ENCODE measurements around the gene NCAPD2.
"Not testable (repeated sequence)": the region's sequence is repeated elsewhere in the genome, so short reads cannot be mapped to it uniquely, and the experiment has no call there.

The NCAPD2 gene

DNA sequence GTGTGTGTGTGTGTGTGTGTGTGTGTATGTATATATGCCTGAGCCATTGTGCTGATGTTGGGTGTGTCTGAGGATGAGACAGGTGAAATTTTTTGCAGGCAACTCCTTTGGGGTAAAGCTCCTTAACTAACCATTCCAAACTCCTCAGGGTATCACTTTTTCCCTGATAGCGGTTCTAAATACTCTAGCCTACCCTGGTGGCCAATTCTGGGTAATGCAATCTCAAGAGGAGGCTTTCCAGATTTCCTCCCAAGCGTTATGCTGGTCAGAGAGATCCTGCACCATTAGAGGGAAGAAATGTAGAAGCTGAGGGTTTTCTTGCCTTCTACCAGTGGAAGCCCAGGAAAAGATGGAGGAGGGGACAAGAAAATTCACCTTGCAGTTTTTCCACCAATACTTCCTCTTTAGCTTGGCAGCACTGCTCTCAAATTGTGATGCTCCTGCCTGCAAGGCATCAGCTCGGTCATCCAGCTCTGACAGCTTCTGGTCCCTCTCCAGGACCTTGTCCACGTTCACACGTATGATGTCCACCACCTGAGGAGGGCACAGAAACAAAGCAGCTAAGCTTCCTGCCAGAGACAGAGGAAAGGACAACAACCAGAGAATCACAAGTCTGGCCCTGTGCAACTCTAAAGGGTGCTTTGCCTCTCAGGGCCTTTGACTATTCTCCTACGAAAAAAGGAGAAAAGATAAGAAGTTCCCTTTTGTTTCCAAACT, 28.3 kb upstream of the NCAPD2 start:
- DNase-seq (ENCODE audit: low spot score) = no peak

DNA sequence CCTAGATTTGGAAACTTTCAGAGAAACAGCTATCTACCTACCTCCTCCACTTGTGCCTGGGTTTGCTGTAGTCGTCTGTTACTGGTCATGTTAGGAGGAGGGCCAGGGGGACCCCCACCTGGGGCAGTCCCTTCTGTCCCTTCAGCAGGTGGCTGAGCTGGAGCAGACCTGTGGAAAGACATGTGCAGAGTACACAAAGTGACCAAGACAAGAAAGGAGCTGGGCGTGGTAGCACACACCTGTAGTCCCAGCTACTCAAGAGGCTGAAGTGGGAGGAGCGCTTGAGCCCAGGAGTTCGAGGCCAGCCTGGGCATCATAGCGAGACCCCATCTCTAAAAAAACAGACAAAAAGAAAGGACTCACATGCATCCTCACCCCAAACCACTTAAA, 27.7 kb upstream of the NCAPD2 start:
- DNase-seq (ENCODE audit: low spot score) = no peak

DNA sequence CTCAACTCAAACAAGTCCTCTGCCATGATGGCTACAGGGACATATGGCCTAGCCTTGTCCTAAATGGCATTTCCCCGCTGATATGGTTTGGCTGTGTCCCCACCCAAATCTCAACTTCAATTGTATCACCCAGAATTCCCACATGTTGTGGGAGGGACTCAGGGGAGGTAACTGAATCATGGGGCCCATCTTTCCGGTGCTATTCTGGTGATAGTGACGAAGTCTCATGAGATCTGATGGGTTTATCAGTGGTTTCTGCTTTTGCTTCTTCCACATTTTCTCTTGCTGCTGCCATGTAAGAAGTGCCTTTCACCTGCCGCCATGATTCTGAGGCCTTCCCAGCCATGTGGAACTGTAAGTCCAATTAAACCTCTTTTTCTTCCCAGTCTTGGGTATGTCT, 27.2 kb upstream of the NCAPD2 start:
- not testable (repeated sequence) for DNase-seq (ENCODE audit: low spot score)

DNA sequence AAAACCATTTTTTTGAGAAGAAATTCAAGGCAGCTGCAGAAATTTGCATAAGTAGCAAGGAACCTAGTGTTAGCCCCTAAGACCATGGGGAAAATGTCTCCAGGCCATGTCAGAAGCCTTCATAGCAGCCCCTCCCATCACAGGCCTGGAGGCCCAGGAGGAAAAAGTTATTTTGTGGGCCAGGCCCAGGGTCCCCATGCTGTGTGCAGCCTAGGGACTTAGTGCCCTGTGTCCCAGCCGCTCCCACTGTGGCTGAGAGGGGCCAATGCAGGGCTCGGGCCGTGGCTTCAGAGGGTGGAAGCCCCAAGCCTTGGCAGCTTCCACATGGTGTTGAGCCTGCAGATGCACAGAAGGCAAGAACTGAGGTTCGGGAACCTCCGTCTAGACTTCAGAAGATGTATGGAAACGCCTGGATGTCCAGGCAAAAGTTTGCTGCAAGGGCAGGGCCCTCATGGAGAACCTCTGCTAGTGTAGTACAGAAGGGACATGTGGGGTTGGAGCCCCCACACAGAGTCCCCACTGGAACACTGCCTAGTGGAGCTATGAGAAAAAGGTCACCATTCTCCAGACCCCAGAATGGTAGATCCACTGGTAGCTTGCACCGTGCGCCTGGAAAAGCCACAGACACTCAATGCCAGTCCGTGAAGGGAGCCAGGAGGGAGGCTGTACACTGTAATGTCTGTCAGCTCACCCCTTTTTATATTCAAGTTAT, 26.2 kb upstream of the NCAPD2 start:
- DNase-seq (ENCODE audit: low spot score) = not testable (repeated sequence)

DNA sequence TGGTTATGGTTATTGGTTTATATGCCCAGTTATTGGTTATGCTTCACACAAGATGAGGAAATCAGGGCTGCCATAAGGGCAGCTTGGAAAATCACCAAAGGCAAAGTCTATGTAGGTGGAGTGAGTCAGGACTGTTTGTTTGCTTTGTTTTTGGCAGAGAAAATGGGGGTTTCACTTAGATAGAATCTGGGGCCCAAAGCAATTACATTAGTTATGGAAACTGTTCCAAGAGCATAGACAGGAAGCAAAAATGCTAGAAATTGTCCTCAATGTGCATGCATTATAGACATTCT, 25.7 kb upstream of the NCAPD2 start:
- no peak for DNase-seq (ENCODE audit: low spot score)

DNA sequence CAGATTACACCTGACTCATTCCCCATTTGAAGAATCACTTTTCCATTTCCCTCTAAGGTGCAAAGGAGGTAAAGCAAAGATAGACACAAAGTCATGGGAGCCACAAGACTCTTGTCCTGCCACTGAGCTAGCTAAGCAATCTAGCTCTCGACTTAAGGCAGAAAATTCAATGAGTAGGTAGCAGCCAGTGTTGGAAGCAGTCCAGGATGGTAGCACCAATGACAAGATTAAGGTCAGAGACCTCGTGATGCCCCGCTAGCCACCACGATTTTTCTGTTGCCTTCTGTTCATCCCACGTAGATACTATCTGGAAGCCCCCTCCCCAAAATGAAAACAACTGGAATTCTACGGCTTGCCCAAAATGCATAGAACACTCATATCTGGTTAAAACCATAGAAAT, 24.8 kb upstream of the NCAPD2 start:
- no peak for DNase-seq (ENCODE audit: low spot score)

DNA sequence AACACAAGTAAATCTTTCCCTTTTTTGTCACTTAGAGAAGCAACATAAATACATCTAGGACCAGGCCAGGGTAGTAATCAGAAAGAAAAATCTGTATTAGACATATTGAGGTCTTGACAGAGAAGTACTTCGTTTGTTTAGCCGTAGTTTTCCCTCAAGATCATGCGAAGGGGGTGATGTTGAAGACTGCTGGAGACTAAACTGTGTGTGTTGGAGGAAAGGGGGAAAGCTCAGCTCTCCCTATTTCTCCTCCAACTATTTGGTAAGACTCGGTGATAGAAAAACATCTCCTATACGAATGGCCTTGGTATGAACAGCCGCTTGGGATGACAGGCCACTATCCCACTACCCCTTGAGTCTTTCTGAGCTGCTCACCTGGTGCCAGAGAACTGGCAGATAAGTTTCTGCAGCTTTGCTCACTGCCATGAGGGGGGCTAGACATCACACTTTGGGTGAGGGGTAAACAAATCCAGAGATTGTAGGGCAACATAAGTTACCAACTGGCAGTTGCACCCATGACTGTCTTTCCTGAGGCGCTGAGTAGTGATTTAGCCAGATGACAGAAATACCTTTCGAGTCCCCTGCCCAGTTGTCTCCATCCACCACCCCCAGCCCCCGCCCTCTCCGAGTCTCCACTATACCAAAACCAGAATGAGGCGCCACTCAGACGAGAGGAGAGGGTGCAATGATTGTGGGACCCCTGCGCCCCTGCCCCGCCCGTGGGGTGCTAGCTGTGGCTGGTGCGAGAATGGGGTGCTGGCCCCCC, 24.1 kb upstream of the NCAPD2 start:
- DNase-seq (ENCODE audit: low spot score) = no peak

DNA sequence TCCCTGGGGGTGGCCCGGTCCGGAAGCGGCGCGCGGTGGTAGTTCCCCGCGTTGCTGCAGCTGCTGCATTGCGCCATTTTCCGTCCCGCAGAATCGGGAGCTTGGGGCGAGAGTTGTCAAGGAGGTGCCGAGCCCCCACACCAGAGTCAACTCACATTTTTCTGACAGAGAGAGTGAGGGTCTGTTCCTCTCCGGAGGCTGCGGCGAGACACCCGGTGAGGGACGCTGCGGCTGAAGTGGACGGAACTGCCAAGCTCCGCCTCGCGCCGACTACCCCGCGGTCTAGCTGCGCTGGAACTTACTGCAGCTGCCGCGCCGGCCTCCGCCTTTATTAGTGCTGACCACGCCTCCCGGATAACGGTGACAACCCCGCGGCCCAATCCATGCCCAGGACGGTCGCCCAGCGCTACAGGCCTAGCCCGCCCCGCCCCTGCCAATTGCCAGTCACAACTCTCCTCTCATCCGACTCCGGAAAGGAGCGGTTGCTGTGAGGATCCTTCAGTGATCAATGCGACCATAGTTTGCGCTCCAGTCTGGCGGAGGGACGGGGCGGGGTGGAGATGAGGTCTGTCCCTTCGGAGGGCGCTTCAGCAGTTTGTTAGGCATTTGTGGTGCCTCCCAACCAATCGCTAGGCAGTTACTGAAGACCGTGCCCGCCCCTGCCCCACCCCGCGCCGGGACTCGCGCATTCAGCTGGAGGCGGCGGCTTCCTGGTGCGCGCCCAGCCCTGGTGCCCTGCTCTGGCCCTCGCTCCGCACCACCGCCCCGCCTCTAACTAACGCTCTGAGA, 23.3 kb upstream of the NCAPD2 start, which contains the start of gene VAMP1:
Gene VAMP1, minus strand, starts transcription at position 303 of the 789 bp plus-strand sequence. Its CDS starts 146 bp downstream, at position 157.
- DNase-seq (ENCODE audit: low spot score) = peak; percentile 98

DNA sequence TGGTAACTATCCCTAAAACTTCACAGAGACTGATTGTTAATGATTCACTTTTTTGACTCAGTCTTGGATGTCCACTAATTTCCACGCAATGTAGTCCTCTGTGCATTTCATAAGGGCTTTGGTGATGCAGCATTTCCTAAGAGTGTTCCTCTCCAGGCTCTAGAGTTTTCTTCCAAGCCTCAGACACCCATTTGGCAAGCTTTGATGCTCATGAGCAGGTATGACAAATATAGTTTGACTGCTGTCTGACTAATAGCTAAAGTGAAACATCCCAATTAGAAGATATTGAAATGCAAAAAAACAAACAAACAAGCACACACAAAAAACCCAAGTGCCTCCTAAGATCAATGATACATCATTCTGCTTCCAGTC, 21.9 kb upstream of the NCAPD2 start:
- DNase-seq (ENCODE audit: low spot score) = no peak

DNA sequence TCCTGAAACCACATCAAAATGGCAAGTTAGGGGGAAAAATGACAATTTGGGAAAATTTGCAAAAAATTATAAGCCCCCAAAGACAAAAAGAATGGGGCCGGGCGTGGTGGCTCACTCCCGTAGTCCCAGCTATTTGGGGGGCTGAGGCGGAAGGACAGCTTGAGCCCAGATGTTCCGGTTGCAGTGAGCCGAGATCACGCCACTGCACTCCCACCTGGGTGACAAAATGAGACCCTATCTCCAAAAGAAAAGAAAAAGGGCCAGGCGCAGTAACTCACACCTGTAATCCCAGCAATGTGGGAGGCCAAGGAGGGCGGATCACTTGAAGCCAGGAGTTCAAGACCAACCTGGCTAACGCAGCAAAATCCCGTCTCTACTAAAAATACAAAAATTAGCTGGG, 21.4 kb upstream of the NCAPD2 start:
- DNase-seq (ENCODE audit: low spot score) = no peak

DNA sequence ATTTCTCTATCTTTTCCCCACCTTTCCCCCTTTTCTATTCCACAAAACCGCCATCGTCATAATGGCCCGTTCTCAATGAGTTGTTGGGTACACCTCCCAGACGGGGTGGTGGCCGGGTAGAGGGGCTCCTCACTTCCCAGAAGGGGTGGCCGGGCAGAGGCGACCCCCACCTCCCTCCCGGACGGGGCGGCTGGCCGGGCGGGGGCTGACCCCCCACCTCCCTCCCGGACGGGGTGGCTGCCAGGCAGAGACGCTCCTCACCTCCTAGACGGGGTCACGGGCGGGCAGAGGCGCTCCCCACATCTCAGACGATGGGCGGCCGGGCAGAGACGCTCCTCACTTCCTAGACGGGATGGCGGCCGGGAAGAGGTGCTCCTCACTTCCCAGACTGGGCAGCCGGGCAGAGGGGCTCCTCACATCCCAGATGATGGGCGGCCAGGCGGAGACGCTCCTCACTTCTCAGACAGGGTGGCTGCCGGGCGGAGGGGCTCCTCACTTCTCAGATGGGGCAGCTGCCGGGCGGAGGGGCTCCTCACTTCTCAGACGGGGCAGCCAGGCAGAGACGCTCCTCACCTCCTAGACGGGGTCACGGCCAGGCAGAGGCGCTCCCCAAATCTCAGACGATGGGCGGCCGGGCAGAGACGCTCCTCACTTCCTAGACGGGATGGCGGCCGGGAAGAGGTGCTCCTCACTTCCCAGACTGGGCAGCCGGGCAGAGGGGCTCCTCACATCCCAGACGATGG, 18.5 kb upstream of the NCAPD2 start:
- not testable (repeated sequence) for DNase-seq (ENCODE audit: low spot score)

DNA sequence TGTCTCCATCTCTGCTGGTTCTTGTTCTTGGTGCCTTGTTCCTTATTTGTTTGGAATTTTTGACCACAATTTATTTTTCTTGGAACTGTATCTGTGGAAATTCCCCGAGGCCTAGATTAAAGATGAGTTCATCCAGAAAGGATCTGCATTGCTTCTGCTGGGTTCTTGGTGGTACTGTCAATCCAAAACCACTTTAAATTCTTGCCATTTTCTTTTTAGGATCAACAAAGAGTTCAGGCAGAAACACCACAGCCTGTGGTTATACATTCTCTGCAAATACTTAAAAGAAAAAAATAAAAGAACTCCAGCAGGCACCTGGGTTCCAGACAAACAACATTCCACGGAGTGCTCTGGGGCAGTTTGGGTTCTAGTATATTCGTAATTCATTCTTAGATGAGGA, 17.4 kb upstream of the NCAPD2 start:
- no peak for DNase-seq (ENCODE audit: low spot score)

DNA sequence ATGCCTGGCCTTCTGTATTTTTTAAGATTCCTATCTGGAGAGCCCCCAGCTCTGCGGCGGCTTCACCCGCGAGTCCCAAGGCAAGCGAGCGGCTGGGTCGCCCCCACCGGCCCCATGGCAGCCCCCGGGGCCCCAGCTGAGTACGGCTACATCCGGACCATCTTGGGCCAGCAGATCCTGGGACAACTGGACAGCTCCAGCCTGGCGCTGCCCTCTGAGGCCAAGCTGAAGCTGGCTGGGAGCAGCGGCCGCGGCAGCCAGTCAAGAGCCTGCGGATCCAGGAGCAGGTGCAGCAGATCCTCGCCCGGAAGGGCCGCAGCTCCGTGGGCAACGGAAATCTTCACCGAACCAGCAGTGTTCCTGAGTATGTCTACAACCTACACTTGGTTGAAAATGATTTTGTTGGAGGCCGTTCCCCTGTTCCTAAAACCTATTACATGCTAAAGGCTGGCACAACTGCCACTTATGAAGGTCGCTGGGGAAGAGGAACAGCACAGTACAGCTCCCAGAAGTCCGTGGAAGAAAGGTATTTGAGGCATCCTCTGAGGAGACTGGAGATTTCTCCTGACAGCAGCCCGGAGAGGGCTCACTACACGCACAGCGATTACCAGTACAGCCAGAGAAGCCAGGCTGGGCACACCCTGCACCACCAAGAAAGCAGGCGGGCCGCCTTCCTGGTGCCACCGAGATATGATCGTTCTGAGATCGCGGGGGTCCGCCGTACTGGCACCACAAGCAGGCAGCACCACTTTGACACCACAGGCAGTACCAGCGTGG, 16.1 kb upstream of the NCAPD2 start:
- DNase-seq (ENCODE audit: low spot score) = not testable (repeated sequence)

DNA sequence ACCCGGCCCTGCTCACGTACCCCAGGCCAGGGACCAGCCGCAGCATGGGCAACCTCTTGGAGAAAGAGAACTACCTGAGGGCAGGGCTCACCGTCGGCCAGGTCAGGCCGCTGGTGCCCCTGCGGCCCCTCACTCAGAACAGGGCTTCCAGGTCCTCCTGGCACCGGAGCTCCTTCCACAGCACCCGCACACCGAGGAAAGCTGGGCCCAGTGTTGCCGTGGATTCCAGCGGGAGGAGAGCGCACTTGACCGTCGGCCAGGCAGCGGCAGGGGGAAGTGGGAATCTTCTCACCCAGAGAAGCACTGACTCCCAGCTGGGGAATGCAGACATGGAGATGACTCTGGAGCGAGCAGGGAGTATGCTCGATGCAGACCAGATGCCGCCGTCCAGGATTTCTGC, 15.5 kb upstream of the NCAPD2 start:
- DNase-seq (ENCODE audit: low spot score) = no peak

DNA sequence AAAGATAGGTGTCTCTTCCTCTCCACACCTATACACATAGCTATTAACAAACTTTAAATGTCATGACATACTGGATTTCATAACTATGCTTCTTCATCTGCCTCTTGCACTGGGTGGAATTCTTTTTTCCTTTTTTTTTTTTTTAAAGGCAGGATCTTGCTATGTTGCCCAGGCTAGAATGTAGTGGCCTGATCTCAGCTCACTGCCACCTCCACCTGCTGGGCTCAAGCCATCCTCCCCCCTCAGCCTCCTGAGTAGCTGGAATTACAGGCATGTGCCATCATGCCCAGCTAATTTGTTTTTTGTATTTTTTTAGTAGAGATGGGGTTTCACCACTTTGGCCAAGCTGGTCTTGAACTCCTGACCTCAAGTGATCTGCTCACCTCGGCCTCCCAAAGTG, 5.7 kb upstream of the NCAPD2 start:
- no peak for DNase-seq (ENCODE audit: low spot score)

DNA sequence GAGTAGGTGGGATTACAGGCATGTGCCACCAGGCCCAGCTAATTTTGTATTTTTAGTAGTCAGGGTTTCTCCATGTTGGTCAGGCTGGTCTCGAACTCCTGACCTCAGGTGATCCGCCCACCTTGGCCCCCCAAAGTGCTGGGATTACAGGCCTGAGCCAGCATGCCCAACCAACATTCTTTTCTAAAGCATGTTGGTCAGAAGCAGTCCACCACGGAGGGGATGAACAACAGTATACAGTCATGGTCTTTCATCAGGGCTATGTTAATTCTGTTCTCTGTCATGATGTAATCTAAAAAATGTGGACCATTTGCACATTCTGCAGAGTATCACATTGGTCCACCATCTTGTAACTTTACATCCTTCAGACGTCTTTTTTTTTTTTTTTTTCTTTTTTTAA, 4.5 kb upstream of the NCAPD2 start:
- DNase-seq (ENCODE audit: low spot score) = no peak

DNA sequence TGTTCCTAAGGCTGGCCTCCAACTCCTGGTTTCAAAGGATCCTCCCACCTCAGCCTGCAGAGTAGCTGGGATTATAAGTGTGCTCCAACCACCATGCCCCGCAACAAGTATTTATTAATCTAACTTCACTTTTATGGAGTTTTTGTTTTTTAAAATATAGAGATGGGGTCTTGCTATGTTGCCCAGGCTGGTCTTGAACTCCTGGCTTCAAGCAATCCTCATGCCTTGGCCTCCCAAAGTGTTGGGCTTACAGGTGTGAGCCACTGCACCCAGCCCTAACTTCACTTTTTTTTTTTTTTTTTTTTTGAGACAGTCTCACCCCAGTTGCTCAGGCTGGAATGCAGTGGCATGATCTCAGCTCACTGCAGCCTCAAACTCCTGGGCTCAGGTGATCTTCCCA, 3.2 kb upstream of the NCAPD2 start:
- DNase-seq (ENCODE audit: low spot score) = not testable (repeated sequence)

DNA sequence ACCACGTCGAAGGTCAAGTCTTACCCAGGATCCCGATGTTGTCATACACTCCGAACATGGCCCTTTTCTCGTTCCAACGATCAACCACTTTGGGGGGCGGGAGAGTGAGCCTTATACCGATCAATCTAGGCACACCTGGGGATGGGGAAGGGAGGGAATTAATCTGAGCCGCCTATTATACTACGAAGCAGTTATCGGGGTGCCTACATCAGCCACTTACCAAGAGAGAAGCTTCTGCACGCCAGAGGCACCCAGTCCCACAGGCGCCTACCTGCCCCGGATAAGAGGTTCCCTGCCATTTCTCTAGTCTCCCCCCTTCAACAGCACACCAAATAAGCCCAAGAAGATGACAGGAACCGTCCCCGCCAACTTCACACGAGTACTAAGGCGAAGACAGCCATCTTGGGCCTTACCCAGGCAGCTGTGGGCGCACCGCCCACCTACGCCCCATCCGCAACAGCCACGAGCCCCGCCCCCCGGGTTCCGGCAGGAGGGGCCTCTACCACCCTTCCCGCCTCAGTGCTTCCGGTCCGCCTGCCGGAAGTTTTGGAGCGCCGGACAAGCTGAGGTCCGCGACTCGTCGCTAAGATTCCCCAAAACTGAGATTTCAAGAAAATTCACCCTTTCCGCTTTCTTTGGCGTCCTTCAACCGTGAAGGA, 935 bp upstream of the NCAPD2 start, which contains the start of gene MRPL51:
Gene MRPL51, minus strand, starts transcription at position 425 of the 659 bp plus-strand sequence. Its CDS starts 126 bp downstream, at position 299.
- peak; percentile 91 for DNase-seq (ENCODE audit: low spot score)

DNA sequence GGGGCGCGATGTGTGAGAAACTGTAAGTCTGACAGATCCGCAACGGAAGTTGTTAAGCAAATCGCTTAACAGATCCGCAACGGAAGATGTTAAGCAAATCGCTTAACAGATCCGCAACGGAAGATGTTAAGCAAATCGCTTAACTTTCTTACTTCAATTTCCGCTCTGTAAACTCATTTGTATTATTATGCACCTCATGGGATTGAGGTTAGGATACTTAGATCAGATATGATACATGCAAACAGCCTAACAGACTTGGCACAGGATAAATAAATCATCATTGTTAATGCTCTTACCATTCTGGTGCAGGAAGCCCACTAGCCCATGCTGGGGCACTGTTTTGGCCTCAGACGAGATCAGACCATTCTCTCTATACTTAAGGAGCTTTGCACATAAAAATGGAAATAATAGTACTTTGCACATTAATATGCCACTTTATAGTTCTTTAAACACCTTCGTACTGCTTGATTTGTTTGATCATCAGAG, 399 bp downstream of the NCAPD2 start:
- peak; percentile 23 for DNase-seq (ENCODE audit: low spot score)

DNA sequence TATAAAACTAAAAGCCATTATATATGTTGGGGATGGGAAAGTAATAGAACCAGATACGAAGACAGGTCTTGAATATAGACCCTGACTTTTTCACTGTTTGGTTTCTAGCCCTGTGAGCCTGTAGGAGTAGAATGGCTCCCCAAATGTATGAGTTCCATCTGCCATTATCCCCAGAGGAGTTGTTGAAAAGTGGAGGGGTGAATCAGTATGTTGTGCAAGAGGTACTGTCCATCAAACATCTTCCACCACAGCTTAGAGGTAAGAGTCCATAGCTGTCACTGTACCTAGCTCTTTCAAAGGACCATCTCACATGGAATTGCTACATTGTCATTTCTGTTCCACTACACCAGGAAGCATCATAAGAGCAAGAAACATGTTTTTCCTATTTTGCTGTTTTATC, 1.1 kb downstream of the NCAPD2 start:
- DNase-seq (ENCODE audit: low spot score) = no peak
